CD4-positive, CD25-positive, alpha-beta regulatory T cell (primary cell): ENCODE data around the gene NEXMIF. TPM values are rescaled to one million over a fixed set of nuclear protein-coding genes. Genes with fewer than 3 reads are reported as not detected.
"Not testable (repeated sequence)": the region's sequence is repeated elsewhere in the genome, so short reads cannot be mapped to it uniquely, and the experiment has no call there.

Source experiments
- ATAC-seq, 2 donors: fragments of 150-1000 bp; cut with Tn5 transposase; one replicate each; pipeline ENCODE4 v1.10.0; 2021; ENCODE audit warnings: low read depth in 2 of 2, moderate number of reproducible peaks in 2 of 2, moderate library complexity in 1 of 2
- DNase-seq, 3 donors: peaks; one replicate each; pipeline versions ENCODE4 v3.0.0 to v3.0.0-alpha.2; 2012 to 2022; ENCODE audit warnings: mixed read lengths in 1 of 3
- H3K27ac ChIP-seq: one replicate; pipeline ENCODE4 v1.7.0; 2013; ENCODE audit warnings: mild to moderate bottlenecking, low read length; ENCODE audit not compliant: insufficient read depth, poor library complexity, severe bottlenecking
- H3K27me3 ChIP-seq: one replicate; pipeline ENCODE4 v1.7.0; 2013; ENCODE audit warnings: low read length; ENCODE audit not compliant: control insufficient read depth, insufficient read depth
- H3K36me3 ChIP-seq: one replicate; pipeline ENCODE4 v1.7.0; 2013; ENCODE audit warnings: mild to moderate bottlenecking, low read length, moderate library complexity; ENCODE audit not compliant: control insufficient read depth, insufficient read depth
- H3K4me1 ChIP-seq: 2 replicates; pipeline ENCODE4 v1.7.0; 2013; ENCODE audit warnings: mild to moderate bottlenecking, low read length; ENCODE audit not compliant: insufficient read depth, control insufficient read depth, poor library complexity, severe bottlenecking
- H3K4me3 ChIP-seq: one replicate; pipeline ENCODE4 v1.7.0; 2013; ENCODE audit warnings: low read depth, mild to moderate bottlenecking, low read length, moderate library complexity
- H3K9me3 ChIP-seq, 2 experiments: 1 replicate in 1 of 2; 2 replicates in 1 of 2; pipeline ENCODE4 v1.7.0; 2013; ENCODE audit warnings: low read length in 2 of 2, mild to moderate bottlenecking in 1 of 2, moderate library complexity in 1 of 2; ENCODE audit not compliant: control insufficient read depth in 2 of 2
- H3K27ac Mint-ChIP-seq, 3 donors: one replicate each; pipeline ENCODE4 v1.8.0; 2020 to 2022; ENCODE audit warnings: mild to moderate bottlenecking in 3 of 3, mixed read lengths in 3 of 3, moderate library complexity in 2 of 3
- H3K27me3 Mint-ChIP-seq: one replicate; pipeline ENCODE4 v1.8.0; 2022; ENCODE audit warnings: mild to moderate bottlenecking, mixed read lengths
- H3K36me3 Mint-ChIP-seq: one replicate; pipeline ENCODE4 v1.8.0; 2020; ENCODE audit warnings: mixed read lengths
- H3K4me1 Mint-ChIP-seq, 4 donors: one replicate each; pipeline ENCODE4 v1.8.0; 2020 to 2022; ENCODE audit warnings: mixed read lengths in 4 of 4, mild to moderate bottlenecking in 1 of 4
- H3K4me3 Mint-ChIP-seq, 4 donors: one replicate each; pipeline ENCODE4 v1.8.0; 2020 to 2022; ENCODE audit warnings: mild to moderate bottlenecking in 4 of 4, mixed read lengths in 4 of 4, moderate library complexity in 3 of 4
- H3K9me3 Mint-ChIP-seq, 7 donors: one replicate each; pipeline ENCODE4 v1.8.0; 2020 to 2022; ENCODE audit warnings: mixed read lengths in 7 of 7, mild to moderate bottlenecking in 3 of 7, moderate library complexity in 2 of 7
- polyA plus RNA-seq, 4 donors: library from polyadenylated mRNA; unstranded; fragments of 300-500 nt; fragmentation: Illumina TruSeq; gene quantifications; one replicate each; pipeline ENCODE4 v1.2.3, GENCODE V29; 2021
- total RNA-seq: library from RNA; stranded (reverse); gene quantifications from one replicate; pipeline ENCODE4 v1.2.3, GENCODE V29; 2022

NEXMIF gene
- 0.12 TPM for total RNA-seq
- under 1 TPM in 2 of 4 donors, not detected in 2; 0.02 to 0.03 TPM for polyA plus RNA-seq

DNA sequence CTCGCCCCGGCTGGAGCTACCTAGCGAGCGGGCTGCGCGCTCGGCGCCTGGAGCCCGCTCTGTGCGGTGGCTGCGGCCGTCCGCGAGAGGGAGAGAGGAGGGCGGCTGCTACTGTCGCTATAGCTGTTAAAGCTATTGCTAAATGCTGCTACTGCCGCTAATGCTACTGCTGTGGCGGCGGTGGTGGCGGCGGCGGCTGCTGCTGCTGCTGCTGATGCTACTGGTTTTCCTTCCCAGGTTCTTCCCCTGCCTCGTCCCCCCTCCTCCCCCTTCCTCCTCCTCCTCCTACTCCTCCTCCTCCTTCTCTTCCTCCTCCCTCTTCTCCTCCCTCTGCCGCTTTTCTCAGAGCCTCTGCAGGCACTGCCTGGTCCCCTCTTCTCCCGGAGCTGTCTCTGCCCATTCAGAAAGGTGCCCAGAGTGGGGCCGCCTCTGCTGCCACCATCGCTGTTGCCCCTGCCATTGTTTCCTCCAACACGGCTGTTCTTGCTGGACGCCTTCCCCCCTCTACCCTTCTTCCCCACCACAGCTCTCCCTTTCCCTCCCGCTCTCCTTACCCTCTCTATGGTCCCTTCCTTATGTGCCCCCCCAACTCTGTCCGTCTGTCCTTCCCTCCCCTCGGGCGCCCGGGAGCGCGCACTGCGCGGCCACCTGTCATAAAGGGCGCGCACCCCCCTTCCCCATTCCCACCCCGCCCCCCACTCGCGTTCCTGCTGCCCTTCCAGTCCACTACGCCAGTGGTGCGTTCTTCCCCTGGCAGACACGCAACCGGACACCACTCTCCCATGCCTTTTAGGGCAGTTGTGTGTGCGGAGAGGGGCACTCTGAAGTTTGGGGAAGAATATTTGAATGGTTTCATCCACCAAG is at the start of gene NEXMIF:
Gene NEXMIF (minus strand): TSS at position 228 of the 864 bp plus-strand sequence.
- H3K4me1 Mint-ChIP-seq, result peaks cover 0 to 13% (median 4%) of the 10 kb centered on the region in 4 donors
- peaks cover 22% of the 10 kb centered on the region for H3K27me3 Mint-ChIP-seq
- H3K27ac Mint-ChIP-seq, result no peak within 1 kb of the TSS

DNA sequence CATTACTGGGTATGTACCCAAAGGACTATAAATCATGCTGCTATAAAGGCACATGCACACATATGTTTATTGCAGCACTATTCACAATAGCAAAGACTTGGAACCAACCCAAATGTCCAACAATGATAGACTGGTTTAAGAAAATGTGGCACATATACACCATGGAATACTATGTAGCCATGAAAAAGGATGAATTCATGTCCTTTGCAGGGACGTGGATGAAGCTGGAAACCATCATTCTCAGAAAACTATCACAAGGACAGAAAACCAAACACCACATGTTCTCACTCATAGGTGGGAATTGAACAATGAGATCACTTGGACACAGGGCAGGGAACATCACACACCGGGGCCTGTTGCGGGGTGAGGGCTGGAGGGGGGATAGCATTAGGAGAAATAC is 36.7 kb upstream of the NEXMIF start:
- H3K4me3 ChIP-seq, ATAC-seq, DNase-seq, H3K27me3 Mint-ChIP-seq, H3K4me1 ChIP-seq, H3K9me3 ChIP-seq, H3K27me3 ChIP-seq, H3K4me3 Mint-ChIP-seq, H3K36me3 Mint-ChIP-seq, H3K27ac ChIP-seq, H3K27ac Mint-ChIP-seq, H3K4me1 Mint-ChIP-seq, H3K9me3 Mint-ChIP-seq, H3K36me3 ChIP-seq: not testable (repeated sequence)

More for the DNA sequence above, at the start of gene NEXMIF:
- Histone ChIP-seq H3K27me3 (no peaks in the 10 kb centered on the region), H3K36me3 (no peaks in the 10 kb centered on the region), H3K4me1 (no peaks in the 10 kb centered on the region), H3K4me3 (no peak within 1 kb of the TSS), H3K27ac (no peak within 1 kb of the TSS), H3K9me3 (no peaks in the 10 kb centered on the region)
- Mint-ChIP-seq H3K36me3 (no peaks in the 10 kb centered on the region), H3K9me3 (no peaks in the 10 kb centered on the region), H3K4me3 (peak within 1 kb of the TSS in 3 of 4 donors; percentile 41 to 90 (median 88))
- peak; percentile 44 to 47 for ATAC-seq
- peak in 1 of 3 donors; percentile 25 for DNase-seq

DNA sequence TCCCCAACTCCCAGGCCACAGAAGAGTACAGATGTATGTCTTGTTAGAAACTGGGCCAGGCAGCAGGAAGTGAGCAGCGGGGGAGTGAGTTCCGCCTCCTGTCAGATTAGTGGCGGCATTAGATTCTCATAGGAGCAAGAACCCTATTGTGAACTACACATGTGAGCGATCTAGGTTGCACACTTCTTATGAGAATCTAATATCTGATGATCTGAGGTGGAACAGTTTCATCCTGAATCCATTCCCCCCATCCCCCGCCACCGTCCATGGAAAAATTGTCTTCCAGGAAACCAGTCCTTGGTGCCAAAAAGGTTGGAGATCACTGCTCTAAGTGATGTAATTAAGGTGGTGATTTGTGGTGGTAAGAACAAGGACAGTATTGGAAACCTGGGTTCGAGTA is 24.5 kb upstream of the NEXMIF start:
- Mint-ChIP-seq H3K9me3 (peaks cover 0 to 2% (median 0%) of the 10 kb centered on the region in 7 donors), H3K36me3 (no peaks in the 10 kb centered on the region), H3K4me3 (no peak overlapping the region), H3K27me3 (peaks cover 5% of the 10 kb centered on the region), H3K4me1 (no peaks in the 10 kb centered on the region), H3K27ac (no peak overlapping the region)
- DNase-seq (no peak), ATAC-seq (no peak)
- no peak overlapping the region for H3K27ac ChIP-seq
- H3K36me3 ChIP-seq, result no peaks in the 10 kb centered on the region
- no peak overlapping the region for H3K4me3 ChIP-seq
- H3K27me3 ChIP-seq, result no peaks in the 10 kb centered on the region
- no peaks in the 10 kb centered on the region for H3K4me1 ChIP-seq
- H3K9me3 ChIP-seq, result no peaks in the 10 kb centered on the region

DNA sequence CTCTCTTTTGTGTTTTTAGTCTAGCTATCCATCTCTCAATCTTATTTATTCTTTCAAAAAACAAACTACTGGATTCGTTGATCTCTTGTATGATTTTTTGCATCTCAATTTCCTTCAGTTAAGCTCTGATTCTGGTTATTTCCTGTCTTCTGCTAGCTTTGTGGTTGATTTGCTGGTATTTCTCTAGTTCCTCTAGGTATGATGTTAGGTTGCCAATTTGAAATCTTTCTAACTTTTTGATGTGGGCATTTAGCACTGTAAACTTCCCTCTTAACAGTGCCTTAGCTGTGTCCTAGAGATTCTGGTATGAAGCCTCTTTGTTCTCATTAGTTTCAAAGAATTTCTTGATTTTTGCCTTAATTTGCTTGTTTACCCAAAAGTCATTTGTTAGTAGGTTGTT is 15.2 kb upstream of the NEXMIF start:
- ATAC-seq, result no peak
- no peaks in the 10 kb centered on the region for H3K9me3 ChIP-seq
- H3K4me1 ChIP-seq, result no peaks in the 10 kb centered on the region
- H3K4me3 Mint-ChIP-seq, result no peak overlapping the region
- DNase-seq, result no peak
- peaks cover 0 to 4% (median 0%) of the 10 kb centered on the region in 7 donors for H3K9me3 Mint-ChIP-seq
- no peaks in the 10 kb centered on the region for H3K36me3 Mint-ChIP-seq
- H3K4me3 ChIP-seq, result no peak overlapping the region
- H3K27me3 ChIP-seq, result no peaks in the 10 kb centered on the region
- peaks cover 10% of the 10 kb centered on the region for H3K27me3 Mint-ChIP-seq
- H3K4me1 Mint-ChIP-seq, result peaks cover 0 to 3% (median 0%) of the 10 kb centered on the region in 4 donors
- H3K27ac Mint-ChIP-seq, result no peak overlapping the region
- no peaks in the 10 kb centered on the region for H3K36me3 ChIP-seq
- H3K27ac ChIP-seq, result no peak overlapping the region

DNA sequence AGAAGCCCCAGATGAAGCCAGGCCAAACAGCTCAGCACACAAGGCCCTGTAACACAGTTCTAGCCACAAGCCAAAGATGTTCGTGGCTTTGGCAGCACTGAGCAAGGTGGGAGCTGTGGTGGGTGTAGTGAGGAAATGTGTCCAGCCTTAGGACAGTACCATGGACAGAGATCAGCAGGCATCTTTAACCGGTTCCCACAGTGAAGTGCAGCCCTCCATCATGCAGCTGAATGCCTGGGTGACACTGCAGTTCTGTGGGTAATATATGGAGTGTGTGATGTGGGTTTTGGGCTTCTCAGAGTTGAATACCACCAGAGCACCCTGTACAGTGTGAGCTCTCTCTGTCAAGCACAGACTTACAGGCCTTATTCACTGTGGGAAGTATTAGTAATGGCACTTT is 6.0 kb upstream of the NEXMIF start:
- Histone ChIP-seq H3K4me1 (no peaks in the 10 kb centered on the region), H3K36me3 (no peaks in the 10 kb centered on the region), H3K27ac (no peak overlapping the region), H3K27me3 (no peaks in the 10 kb centered on the region), H3K9me3 (no peaks in the 10 kb centered on the region), H3K4me3 (no peak overlapping the region)
- H3K27me3 Mint-ChIP-seq, result peaks cover 19% of the 10 kb centered on the region
- no peaks in the 10 kb centered on the region for H3K36me3 Mint-ChIP-seq
- DNase-seq (no peak), ATAC-seq (no peak)
- H3K27ac Mint-ChIP-seq, result no peak overlapping the region
- H3K4me1 Mint-ChIP-seq, result no peaks in the 10 kb centered on the region
- no peak overlapping the region for H3K4me3 Mint-ChIP-seq
- no peaks in the 10 kb centered on the region for H3K9me3 Mint-ChIP-seq

DNA sequence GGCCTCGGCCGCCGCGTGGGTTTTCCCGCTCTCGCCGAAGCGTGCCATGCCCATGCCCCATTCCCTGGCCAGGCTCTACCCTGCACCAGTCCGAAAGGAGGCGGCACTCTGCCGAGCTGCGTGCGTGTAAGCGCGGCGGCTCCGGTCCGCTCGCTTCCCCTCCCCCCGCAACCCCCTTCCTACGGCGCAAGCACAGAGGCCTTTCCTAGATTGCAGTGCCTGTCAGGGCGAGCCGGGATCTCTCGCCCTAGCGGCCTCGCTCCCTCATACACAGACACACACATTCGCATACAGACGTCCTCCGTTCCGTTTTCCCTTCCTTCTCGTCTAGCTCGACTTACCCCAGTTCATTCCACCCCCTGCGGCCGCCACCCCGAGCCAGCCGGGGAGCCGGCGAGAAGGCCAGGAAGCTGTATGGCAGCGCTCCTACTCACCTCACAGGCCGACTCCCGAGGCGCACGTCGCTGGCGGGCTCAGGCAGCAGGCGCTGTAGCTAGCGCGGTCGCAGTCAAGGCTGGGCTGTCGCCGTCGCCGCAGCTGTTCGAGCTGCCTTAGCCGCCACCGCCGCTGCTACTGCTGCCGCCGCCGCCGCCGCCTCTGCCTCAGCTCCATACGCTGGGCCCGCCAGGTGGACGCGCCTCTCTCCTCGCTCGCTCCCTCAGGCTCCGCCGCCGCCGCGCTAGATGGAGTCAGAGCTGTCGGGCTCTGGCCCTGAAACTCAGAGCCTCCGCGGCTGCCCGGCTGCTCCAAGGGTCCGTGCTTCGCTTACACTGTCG is 615 bp downstream of the NEXMIF start:
- Mint-ChIP-seq H3K4me1 (peaks cover 0 to 13% (median 4%) of the 10 kb centered on the region in 4 donors), H3K27me3 (peaks cover 22% of the 10 kb centered on the region), H3K36me3 (no peaks in the 10 kb centered on the region), H3K27ac (no peak overlapping the region), H3K4me3 (peak overlapping the region in 3 of 4 donors; percentile 41 to 90 (median 88)), H3K9me3 (no peaks in the 10 kb centered on the region)
- H3K27ac ChIP-seq, result no peak overlapping the region
- H3K36me3 ChIP-seq, result no peaks in the 10 kb centered on the region
- no peak overlapping the region for H3K4me3 ChIP-seq
- H3K4me1 ChIP-seq, result no peaks in the 10 kb centered on the region
- no peaks in the 10 kb centered on the region for H3K27me3 ChIP-seq
- DNase-seq, result peak in 2 of 3 donors; percentile 28 to 29
- H3K9me3 ChIP-seq, result no peaks in the 10 kb centered on the region
- peak; percentile 24 to 48 for ATAC-seq

DNA sequence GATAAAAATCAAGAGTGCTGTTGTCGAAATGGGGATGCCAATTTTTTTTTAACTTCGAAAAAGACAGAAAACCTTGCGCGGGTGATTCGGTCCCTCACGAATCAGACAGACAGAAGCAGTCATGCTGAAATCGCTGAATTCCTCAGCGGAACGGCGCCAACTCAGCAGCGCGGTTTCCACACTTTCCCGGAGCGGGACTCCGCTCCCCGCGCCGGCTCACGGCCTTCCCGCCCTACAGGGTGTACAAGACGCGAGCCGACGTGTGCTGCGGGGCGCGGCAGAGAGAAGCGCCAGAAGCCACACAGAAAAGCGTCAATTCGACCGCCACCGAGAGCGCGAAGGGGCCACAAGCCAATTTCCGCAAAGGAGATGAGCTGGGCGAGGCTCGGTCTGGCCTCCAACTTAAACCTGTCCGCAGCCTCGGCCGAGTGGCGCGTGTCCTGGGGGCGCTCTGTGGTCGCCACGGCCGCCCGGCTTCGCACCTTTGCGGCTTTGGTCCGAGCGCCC is 1.3 kb downstream of the NEXMIF start:
- no peak for ATAC-seq

More for the DNA sequence above, 1.3 kb downstream of the NEXMIF start:
- H3K9me3 Mint-ChIP-seq, result no peaks in the 10 kb centered on the region
- H3K27me3 Mint-ChIP-seq, result peaks cover 22% of the 10 kb centered on the region
- H3K9me3 ChIP-seq, result no peaks in the 10 kb centered on the region
- peak in 1 of 3 donors; percentile 3 for DNase-seq
- no peaks in the 10 kb centered on the region for H3K27me3 ChIP-seq
- H3K4me3 ChIP-seq, result no peak overlapping the region
- no peaks in the 10 kb centered on the region for H3K36me3 ChIP-seq
- no peak overlapping the region for H3K27ac Mint-ChIP-seq
- H3K4me1 ChIP-seq, result no peaks in the 10 kb centered on the region
- no peaks in the 10 kb centered on the region for H3K36me3 Mint-ChIP-seq
- no peak overlapping the region for H3K27ac ChIP-seq
- peaks cover 0 to 13% (median 4%) of the 10 kb centered on the region in 4 donors for H3K4me1 Mint-ChIP-seq
- H3K4me3 Mint-ChIP-seq, result peak overlapping the region in 2 of 4 donors; percentile 88 to 90
